GM18502 (cell line): ENCODE measurements around the gene NHLRC2.

Source experiments
- ATAC-seq: cut with Tn5 transposase; IDR thresholded peaks from one replicate; pipeline ENCODE4 v1.9.1; 2021; ENCODE audit warnings: mild to moderate bottlenecking; ENCODE audit not compliant: unreplicated experiment, poor library complexity

NHLRC2 gene

GRCh38 chr10:113965077-113965476 is 110.6 kb downstream of the NHLRC2 start:
- no peak for ATAC-seq

- peak; percentile 41 for ATAC-seq
These were observed 111.2 kb downstream of the NHLRC2 start for GRCh38 chr10:113965683-113966082.
